Raji (cell line): ENCODE data around the gene C8B.

Source experiments
- POLR2A ChIP-seq: IDR thresholded peaks from 2 replicates; pipeline ENCODE4 v1.6.1; 2011; ENCODE audit warnings: low read depth, low read length, control low read depth; ENCODE audit not compliant: insufficient read depth

Gene C8B

GRCh38 chr1:56903778-56904177, 62.0 kb downstream of the C8B start:
- no peak for TF ChIP-seq POLR2A

- TF ChIP-seq POLR2A = no peak
Measured at GRCh38 chr1:56901716-56902115, 64.1 kb downstream of the C8B start.

- TF ChIP-seq POLR2A = no peak
Measured at GRCh38 chr1:56898879-56899278, 66.9 kb downstream of the C8B start.

GRCh38 chr1:56898005-56898373, 67.8 kb downstream of the C8B start:
- TF ChIP-seq POLR2A = no peak

- TF ChIP-seq POLR2A = no peak
Measured at GRCh38 chr1:56897150-56898004, 68.4 kb downstream of the C8B start.

- TF ChIP-seq POLR2A = no peak
Measured at GRCh38 chr1:56894014-56894413, 71.8 kb downstream of the C8B start.

- no peak for TF ChIP-seq POLR2A
Measured at GRCh38 chr1:56890229-56890628, 75.6 kb downstream of the C8B start.

GRCh38 chr1:56881417-56881816, 84.4 kb downstream of the C8B start:
- TF ChIP-seq POLR2A = no peak

- TF ChIP-seq POLR2A = no peak
Measured at GRCh38 chr1:56880774-56881173, 85.0 kb downstream of the C8B start.
